Caco-2 (cell line): ENCODE results near the gene DENND4B. TPM values are rescaled to one million over a fixed set of nuclear protein-coding genes. Genes with fewer than 3 reads are reported as not detected.
A peak's percentile ranks its signal among the peaks of the same experiment; 100 is the strongest.

Experiments
- BruUV-seq: library from RNA; stranded (reverse); fragments of 400-500 nt; replicated peaks from 2 replicates; lab custom pipeline; 2021; lab: Mats Ljungman, UMichigan
- CTCF ChIA-PET: fragments of 300-600 bp; sonication (Branson Sonifier 250); formaldehyde crosslinking; loops from one replicate; lab custom pipeline; 2022; ENCODE audit warnings: antibody characterized with exemption; lab: Charles Lee
- POLR2A ChIA-PET: fragments of 300-600 bp; sonication (Branson Sonifier 250); formaldehyde crosslinking; loops from one replicate; lab custom pipeline; 2022; ENCODE audit warnings: antibody characterized with exemption; lab: Charles Lee
- DNase-seq, 2 experiments: peaks; one replicate each; pipeline versions ENCODE4 v3.0.0 to v3.0.0-alpha.2; 2020 to 2022
- H3K27me3 ChIP-seq: replicated peaks from 2 replicates; pipeline ENCODE4 v1.6.0; 2011; ENCODE audit warnings: low read length; ENCODE audit not compliant: control insufficient read depth, insufficient read depth
- H3K36me3 ChIP-seq: 2 replicates; pipeline ENCODE4 v1.5.1; 2011; ENCODE audit warnings: low read length; ENCODE audit not compliant: control insufficient read depth, insufficient read depth
- H3K4me1 ChIP-seq: fragments of 250-450 bp; sonication (Bioruptor Pico); 2 replicates; pipeline ENCODE4 v1.5.1; 2020; ENCODE audit warnings: mild to moderate bottlenecking
- H3K4me3 ChIP-seq: 2 replicates; pipeline ENCODE4 v1.5.1; 2011; ENCODE audit warnings: low read depth, mild to moderate bottlenecking, control low read depth, low read length
- H3K9me3 ChIP-seq: fragments of 250-450 bp; sonication (Bioruptor Pico); 2 replicates; pipeline ENCODE4 v1.5.1; 2020; ENCODE audit warnings: mild to moderate bottlenecking, moderate library complexity
- H3K27ac Mint-ChIP-seq: one replicate; pipeline ENCODE4 v1.8.0; 2022; ENCODE audit warnings: mixed read lengths; ENCODE audit not compliant: unreplicated experiment
- H3K27me3 Mint-ChIP-seq: one replicate; pipeline ENCODE4 v1.8.0; 2022; ENCODE audit warnings: mixed read lengths; ENCODE audit not compliant: insufficient read depth, unreplicated experiment
- H3K36me3 Mint-ChIP-seq: one replicate; pipeline ENCODE4 v1.8.0; 2022; ENCODE audit warnings: mild to moderate bottlenecking, mixed read lengths; ENCODE audit not compliant: insufficient read depth, unreplicated experiment
- H3K4me1 Mint-ChIP-seq: one replicate; pipeline ENCODE4 v1.8.0; 2022; ENCODE audit warnings: low read depth, mixed read lengths; ENCODE audit not compliant: unreplicated experiment
- H3K4me3 Mint-ChIP-seq: one replicate; pipeline ENCODE4 v1.8.0; 2022; ENCODE audit warnings: mild to moderate bottlenecking, moderate library complexity, mixed read lengths; ENCODE audit not compliant: unreplicated experiment
- H3K9me3 Mint-ChIP-seq: one replicate; pipeline ENCODE4 v1.8.0; 2022; ENCODE audit warnings: mixed read lengths; ENCODE audit not compliant: unreplicated experiment
- intact Hi-C: fragments of 100-400 bp; cut with micrococcal nuclease; formaldehyde crosslinking; loops from one replicate; pipeline ENCODE4 v1.10.0; 2022; ENCODE audit not compliant: unreplicated experiment
- total RNA-seq: library from RNA; stranded (reverse); gene quantifications from 2 replicates; pipeline ENCODE4 v1.2.3, GENCODE V29; 2022
- TF ChIP-seq, protein P1 (sequence below), 2 experiments: fragments of 200-600 bp in 1 of 2; IDR thresholded peaks; 1 replicate in 1 of 2; 2 replicates in 1 of 2; pipeline versions ENCODE4 v1.5.1 to v1.8.0; 2011 to 2022; ENCODE audit warnings: antibody characterized with exemption in 1 of 2, control low read depth in 1 of 2, inconsistent platforms in 1 of 2, low read depth in 1 of 2, low read length in 1 of 2, mild to moderate bottlenecking in 1 of 2, moderate library complexity in 1 of 2; ENCODE audit not compliant: insufficient read depth in 1 of 2, severe bottlenecking in 1 of 2, unreplicated experiment in 1 of 2

Gene DENND4B
- total RNA-seq, 1 experiment from 2014 or later, result 79.0 TPM

DNA sequence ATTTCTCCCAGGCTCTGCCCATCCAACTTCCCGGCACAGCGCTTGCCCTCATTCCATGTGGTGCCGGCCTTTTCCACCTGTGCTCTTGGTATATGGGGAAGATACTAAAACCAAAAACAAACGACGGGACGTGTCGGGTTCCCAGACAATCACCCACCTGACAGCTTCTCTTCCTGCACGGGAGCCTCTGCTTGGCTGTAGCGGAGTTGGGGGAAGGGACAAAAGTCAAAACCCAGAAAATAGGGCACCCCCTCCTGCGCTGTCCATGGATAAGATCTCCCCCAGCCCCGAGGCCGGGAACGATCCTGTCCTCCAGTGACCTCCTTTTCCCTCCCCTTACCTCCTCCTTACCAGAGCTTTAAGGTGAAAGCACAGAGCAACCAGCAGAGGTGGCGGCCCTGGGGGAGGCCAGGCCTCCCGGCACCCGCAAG, 30.3 kb upstream of the DENND4B start:
- BruUV-seq, result no TSS peak
- intact Hi-C loops, result loop anchor here (1.0 kb wide), 2 partner anchors 9 to 10 kb away; partner anchors contain the start of genes CREB3L4 and RAB13
- DNase-seq, result no peak
- TF ChIP-seq, protein P1, sequence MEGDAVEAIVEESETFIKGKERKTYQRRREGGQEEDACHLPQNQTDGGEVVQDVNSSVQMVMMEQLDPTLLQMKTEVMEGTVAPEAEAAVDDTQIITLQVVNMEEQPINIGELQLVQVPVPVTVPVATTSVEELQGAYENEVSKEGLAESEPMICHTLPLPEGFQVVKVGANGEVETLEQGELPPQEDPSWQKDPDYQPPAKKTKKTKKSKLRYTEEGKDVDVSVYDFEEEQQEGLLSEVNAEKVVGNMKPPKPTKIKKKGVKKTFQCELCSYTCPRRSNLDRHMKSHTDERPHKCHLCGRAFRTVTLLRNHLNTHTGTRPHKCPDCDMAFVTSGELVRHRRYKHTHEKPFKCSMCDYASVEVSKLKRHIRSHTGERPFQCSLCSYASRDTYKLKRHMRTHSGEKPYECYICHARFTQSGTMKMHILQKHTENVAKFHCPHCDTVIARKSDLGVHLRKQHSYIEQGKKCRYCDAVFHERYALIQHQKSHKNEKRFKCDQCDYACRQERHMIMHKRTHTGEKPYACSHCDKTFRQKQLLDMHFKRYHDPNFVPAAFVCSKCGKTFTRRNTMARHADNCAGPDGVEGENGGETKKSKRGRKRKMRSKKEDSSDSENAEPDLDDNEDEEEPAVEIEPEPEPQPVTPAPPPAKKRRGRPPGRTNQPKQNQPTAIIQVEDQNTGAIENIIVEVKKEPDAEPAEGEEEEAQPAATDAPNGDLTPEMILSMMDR (IDR thresholded peaks at IDR 0.05; ENCODE audit: insufficient read depth in 1 of 2, low read depth in 1 of 2, low read length in 1 of 2, severe bottlenecking in 1 of 2, unreplicated experiment in 1 of 2), result no peak
- H3K27me3 ChIP-seq, result no peaks in the 10 kb centered on the region
- ChIA-PET POLR2A (interaction anchor here (0.9 to 4.0 kb wide), 8 partner anchors 10 to 249 kb away, joined by 4 to 105 read pairs (median 7); partner anchors contain the start of genes CREB3L4, CRTC2, INTS3 and RAB13), CTCF (interaction anchor here (0.6 to 2.5 kb wide), 7 partner anchors 9 to 54 kb away, joined by 4 to 13 read pairs (median 5); partner anchors contain the start of genes CREB3L4, CRTC2, GATAD2B and RAB13)
- no peaks in the 10 kb centered on the region for H3K27me3 Mint-ChIP-seq
- no peaks in the 10 kb centered on the region for H3K9me3 ChIP-seq
- H3K4me3 Mint-ChIP-seq, result peak overlapping the region; percentile 95
- H3K27ac Mint-ChIP-seq, result peak overlapping the region; percentile 92
- no peaks in the 10 kb centered on the region; the same call in 1 of the 2 replicates for H3K36me3 ChIP-seq
- peaks cover 49% of the 10 kb centered on the region for H3K36me3 Mint-ChIP-seq
- H3K9me3 Mint-ChIP-seq, result no peaks in the 10 kb centered on the region
- H3K4me1 Mint-ChIP-seq, result peaks cover 6% of the 10 kb centered on the region
- peak overlapping the region; percentile 84 for H3K4me3 ChIP-seq
- H3K4me1 ChIP-seq, result peaks cover 8% of the 10 kb centered on the region

DNA sequence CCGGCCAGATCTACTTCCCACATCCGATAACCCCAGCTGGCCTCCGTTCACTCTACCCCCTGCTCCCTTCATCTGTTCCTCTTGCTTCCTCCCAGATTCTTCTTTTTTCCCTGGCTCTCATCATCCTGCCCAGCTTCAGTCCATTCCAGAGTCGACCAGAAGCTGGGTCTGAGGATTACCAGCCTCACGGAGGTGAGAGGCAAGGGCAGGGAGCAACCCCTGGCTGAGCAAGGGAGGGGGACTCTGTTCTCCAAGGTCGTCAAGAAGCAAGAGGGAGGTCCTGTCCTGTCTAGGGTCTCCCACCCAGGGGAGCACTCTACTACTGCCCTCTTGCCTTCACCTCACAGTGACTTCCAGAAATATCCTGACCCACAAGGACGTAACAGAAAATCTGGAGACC, 27.0 kb upstream of the DENND4B start:
- CTCF ChIA-PET, result no interaction called here
- H3K27me3 Mint-ChIP-seq, result no peaks in the 10 kb centered on the region
- POLR2A ChIA-PET, result no interaction called here

DNA sequence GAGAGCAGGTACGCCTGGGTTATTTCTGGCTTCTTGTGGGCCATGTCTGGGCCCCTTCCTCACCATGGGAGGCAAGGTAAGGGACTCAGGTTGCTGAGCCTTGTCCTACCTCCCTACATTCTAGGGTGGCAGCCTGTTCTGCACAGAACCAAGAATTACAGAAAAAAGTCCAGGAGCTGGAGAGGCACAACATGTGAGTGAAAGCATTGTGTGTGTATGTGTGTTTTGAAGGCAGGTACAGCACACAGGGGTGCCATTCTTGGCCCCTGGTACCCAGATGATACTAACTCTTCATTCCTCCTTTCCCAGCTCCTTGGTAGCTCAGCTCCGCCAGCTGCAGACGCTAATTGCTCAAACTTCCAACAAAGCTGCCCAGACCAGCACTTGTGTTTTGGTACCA, 26.6 kb upstream of the DENND4B start:
- Histone ChIP-seq H3K4me1 (peaks cover 8% of the 10 kb centered on the region), H3K9me3 (no peaks in the 10 kb centered on the region), H3K4me3 (no peak overlapping the region), H3K27me3 (no peaks in the 10 kb centered on the region), H3K36me3 (no peaks in the 10 kb centered on the region)
- H3K4me1 Mint-ChIP-seq, result peaks cover 6% of the 10 kb centered on the region
- peaks cover 42% of the 10 kb centered on the region for H3K36me3 Mint-ChIP-seq
- H3K9me3 Mint-ChIP-seq, result no peaks in the 10 kb centered on the region
- no peak overlapping the region for H3K4me3 Mint-ChIP-seq
- ChIA-PET POLR2A (interaction anchor here (0.5 to 1.3 kb wide), 2 partner anchors 10 to 15 kb away, joined by 3 to 6 read pairs; partner anchors contain the start of genes CRTC2 and SLC39A1), CTCF (no interaction called here)
- H3K27ac Mint-ChIP-seq, result peak overlapping the region; percentile 42
- H3K27me3 Mint-ChIP-seq, result no peaks in the 10 kb centered on the region
- no TSS peak for BruUV-seq
- TF ChIP-seq, protein P1 (IDR thresholded peaks at IDR 0.05; ENCODE audit: insufficient read depth in 1 of 2, low read depth in 1 of 2, low read length in 1 of 2, severe bottlenecking in 1 of 2, unreplicated experiment in 1 of 2), result no peak
- intact Hi-C loops, result no loop called here
- no peak for DNase-seq

More for the DNA sequence above, 27.0 kb upstream of the DENND4B start:
- Histone ChIP-seq H3K4me3 (no peak overlapping the region), H3K36me3 (no peaks in the 10 kb centered on the region), H3K27me3 (no peaks in the 10 kb centered on the region), H3K9me3 (no peaks in the 10 kb centered on the region), H3K4me1 (peaks cover 8% of the 10 kb centered on the region)
- TF ChIP-seq, protein P1 (IDR thresholded peaks at IDR 0.05; ENCODE audit: insufficient read depth in 1 of 2, low read depth in 1 of 2, low read length in 1 of 2, severe bottlenecking in 1 of 2, unreplicated experiment in 1 of 2), result no peak
- intact Hi-C loops, result no loop called here
- H3K9me3 Mint-ChIP-seq, result no peaks in the 10 kb centered on the region
- peaks cover 42% of the 10 kb centered on the region for H3K36me3 Mint-ChIP-seq
- no peak for DNase-seq
- peaks cover 6% of the 10 kb centered on the region for H3K4me1 Mint-ChIP-seq
- peak overlapping the region; percentile 42 for H3K27ac Mint-ChIP-seq
- no peak overlapping the region for H3K4me3 Mint-ChIP-seq
- no TSS peak for BruUV-seq
